CD4-positive, alpha-beta T cell (primary cell): Measurements from ENCODE around the gene DRGX. TPM values are rescaled to one million over a fixed set of nuclear protein-coding genes. Genes with fewer than 3 reads are reported as not detected.
A peak's percentile ranks its signal among the peaks of the same experiment; 100 is the strongest.

Source experiments
- ATAC-seq: fragments of 200-7000 bp; cut with Tn5 transposase; one replicate; pipeline ENCODE4 v1.10.0; 2022; ENCODE audit warnings: mild to moderate bottlenecking; ENCODE audit not compliant: poor library complexity
- CTCF ChIA-PET: fragments of 350-600 bp; sonication (Branson Sonifier 250); formaldehyde crosslinking; loops from one replicate; lab custom pipeline; 2021; ENCODE audit warnings: antibody characterized with exemption, inconsistent platforms; lab: Charles Lee
- POLR2A ChIA-PET: fragments of 350-600 bp; sonication (Branson Sonifier 250); formaldehyde crosslinking; loops from one replicate; lab custom pipeline; 2021; ENCODE audit warnings: antibody characterized with exemption, inconsistent platforms; lab: Charles Lee
- DNase-seq, 14 experiments: peaks; one replicate each; pipeline ENCODE4 v3.0.0-alpha.2; 2013 to 2020; ENCODE audit warnings: mixed read lengths in 2 of 14
- H3K27ac ChIP-seq, 2 donors: one replicate each; pipeline versions ENCODE4 v1.5.1 to v1.7.0; 2013; ENCODE audit warnings: low read length in 2 of 2, low read depth in 1 of 2, mild to moderate bottlenecking in 1 of 2
- H3K27me3 ChIP-seq, 2 experiments: 1 replicate in 1 of 2; 2 replicates in 1 of 2; pipeline versions ENCODE4 v1.6.1 to v1.7.0; 2013; ENCODE audit warnings: low read length in 2 of 2, control low read depth in 1 of 2, mild to moderate bottlenecking in 1 of 2, moderate library complexity in 1 of 2; ENCODE audit not compliant: insufficient read depth in 2 of 2, control insufficient read depth in 1 of 2
- H3K36me3 ChIP-seq: one replicate; pipeline ENCODE4 v1.6.1; 2013; ENCODE audit warnings: low read length, control low read depth; ENCODE audit not compliant: insufficient read depth
- H3K4me1 ChIP-seq: one replicate; pipeline ENCODE4 v1.6.1; 2013; ENCODE audit warnings: low read length, control low read depth; ENCODE audit not compliant: insufficient read depth
- H3K4me3 ChIP-seq: one replicate; pipeline ENCODE4 v1.5.1; 2013; ENCODE audit warnings: mild to moderate bottlenecking, low read length, moderate library complexity
- H3K9me3 ChIP-seq, 2 experiments: 1 replicate in 1 of 2; 2 replicates in 1 of 2; pipeline versions ENCODE4 v1.6.1 to v1.7.0; 2013; ENCODE audit warnings: low read length in 2 of 2, mild to moderate bottlenecking in 2 of 2, control low read depth in 1 of 2, moderate library complexity in 1 of 2; ENCODE audit not compliant: control insufficient read depth in 1 of 2, insufficient read depth in 1 of 2
- H3K27ac Mint-ChIP-seq: one replicate; pipeline ENCODE4 v1.8.0; 2020; ENCODE audit warnings: mixed read lengths
- H3K27me3 Mint-ChIP-seq: one replicate; pipeline ENCODE4 v1.8.0; 2021; ENCODE audit warnings: mixed read lengths
- H3K36me3 Mint-ChIP-seq: one replicate; pipeline ENCODE4 v1.8.0; 2021; ENCODE audit warnings: low read depth, mixed read lengths
- H3K4me1 Mint-ChIP-seq: one replicate; pipeline ENCODE4 v1.8.0; 2021; ENCODE audit warnings: low read depth, mixed read lengths
- H3K4me3 Mint-ChIP-seq: one replicate; pipeline ENCODE4 v1.8.0; 2020; ENCODE audit warnings: mild to moderate bottlenecking, mixed read lengths
- H3K9me3 Mint-ChIP-seq: one replicate; pipeline ENCODE4 v1.8.0; 2020; ENCODE audit warnings: mixed read lengths
- CTCF ChIP-seq: fragments of 200-600 bp; IDR thresholded peaks from one replicate; pipeline ENCODE4 v1.8.0; 2022; ENCODE audit warnings: antibody characterized with exemption, mild to moderate bottlenecking
- intact Hi-C, 2 experiments: fragments of 100-400 bp; cut with DNase I in 1 of 2; cut with micrococcal nuclease in 1 of 2; formaldehyde crosslinking; loops; one replicate each; pipeline versions ENCODE4 v1.15.1 to v1.9.0; 2023 to 2025; cut with DNase I, micrococcal nuclease
- total RNA-seq, 174 experiments: library from RNA in 2 of 174; stranded (reverse) in 2 of 174; gene quantifications; one replicate each; pipeline ENCODE4 v1.2.3 and lab custom pipeline; 2021 to 2026

The DRGX gene
- total RNA-seq, 2 experiments from 2014 or later, result not detected

DNA sequence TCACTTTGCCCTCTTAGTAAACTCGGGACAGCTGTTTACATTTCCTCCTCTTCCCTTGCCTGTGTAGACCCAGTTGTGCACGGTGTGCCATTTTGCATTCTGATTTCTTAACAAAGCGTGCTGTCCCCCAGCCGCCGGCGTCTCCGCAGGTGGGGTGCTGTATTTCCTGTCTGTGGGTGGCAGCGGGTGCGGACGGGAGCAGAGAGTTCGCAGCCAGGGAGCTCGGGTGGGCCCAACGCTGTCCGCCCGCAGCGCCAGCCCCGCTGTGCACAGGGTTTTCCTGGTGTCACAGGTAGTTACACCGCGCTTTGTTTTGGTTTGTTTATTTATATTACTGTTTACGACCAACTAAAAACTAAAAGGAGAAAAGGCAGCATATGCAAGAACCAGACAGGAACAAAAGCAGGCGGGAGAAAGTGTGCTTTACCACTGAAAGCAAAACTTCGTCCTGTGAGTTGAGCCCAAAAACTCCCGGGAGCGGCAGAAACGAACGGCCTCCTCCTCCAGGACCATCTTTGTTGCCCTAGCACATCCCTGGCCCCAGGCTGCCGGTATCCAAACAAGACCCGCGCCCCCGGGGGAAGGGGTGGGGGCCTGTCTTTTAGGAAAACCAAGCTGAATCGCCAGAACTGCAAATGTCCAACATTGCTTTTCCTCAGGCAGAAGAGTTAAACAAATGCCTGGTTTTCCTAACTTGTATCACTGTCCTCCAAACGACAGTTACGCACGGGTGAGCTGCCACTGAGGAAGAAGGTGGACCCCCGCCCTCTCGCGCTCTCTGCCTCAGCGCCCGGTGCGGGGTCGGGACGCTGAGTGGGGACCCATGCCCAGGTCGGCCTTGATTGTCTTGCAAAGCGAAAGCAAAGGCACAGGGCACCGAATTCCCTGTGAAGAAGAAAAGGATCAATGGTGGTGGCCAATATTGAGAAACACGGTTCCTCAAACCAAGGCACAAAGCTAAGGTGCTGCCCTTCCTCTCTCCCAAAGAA is 45.9 kb upstream of the DRGX start:
- H3K4me3 ChIP-seq, result peak overlapping the region; percentile 18
- no peaks in the 10 kb centered on the region for H3K9me3 Mint-ChIP-seq
- intact Hi-C loops, result no loop called here
- H3K36me3 Mint-ChIP-seq, result no peaks in the 10 kb centered on the region
- H3K27me3 ChIP-seq, result peaks cover 3 to 6% of the 10 kb centered on the region in 2 experiments
- TF ChIP-seq CTCF, result no peak
- CTCF ChIA-PET, result no interaction called here
- no peaks in the 10 kb centered on the region for H3K36me3 ChIP-seq
- POLR2A ChIA-PET, result no interaction called here
- H3K4me3 Mint-ChIP-seq, result peak overlapping the region; percentile 46
- no peaks in the 10 kb centered on the region for H3K27me3 Mint-ChIP-seq
- peak in 5 of 14 experiments; percentile 4 to 36 (median 12) for DNase-seq
- no peak overlapping the region for H3K27ac ChIP-seq
- H3K4me1 Mint-ChIP-seq, result no peaks in the 10 kb centered on the region
- no peak overlapping the region for H3K27ac Mint-ChIP-seq
- peaks cover 11% of the 10 kb centered on the region for H3K4me1 ChIP-seq
- ATAC-seq, result no peak
- peaks cover 0 to 3% of the 10 kb centered on the region in 2 experiments for H3K9me3 ChIP-seq

DNA sequence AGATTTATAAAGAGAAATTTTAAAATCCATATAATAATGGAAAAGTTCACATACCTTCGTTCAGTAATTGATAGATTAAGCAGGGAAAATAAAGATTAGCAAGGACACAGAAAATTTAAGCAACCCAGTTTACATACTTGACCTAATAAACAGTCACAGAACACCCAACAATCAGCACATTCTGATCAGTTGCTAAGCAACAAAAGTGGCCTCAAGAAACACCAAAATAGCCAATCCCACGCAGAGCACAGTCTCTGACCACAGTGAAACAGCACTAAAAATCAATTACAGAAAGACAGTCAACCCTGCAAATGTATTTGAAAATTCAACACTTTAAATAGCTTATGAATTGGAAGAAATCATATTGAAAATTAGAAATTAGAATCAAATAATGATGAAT is 39.3 kb upstream of the DRGX start:
- TF ChIP-seq CTCF, result no peak
- ATAC-seq (no peak), DNase-seq (no peak)
- Histone ChIP-seq H3K9me3 (peaks cover 0 to 8% of the 10 kb centered on the region in 2 experiments), H3K4me3 (no peak overlapping the region), H3K4me1 (no peaks in the 10 kb centered on the region), H3K36me3 (no peaks in the 10 kb centered on the region), H3K27me3 (no peaks in the 10 kb centered on the region), H3K27ac (no peak overlapping the region)
- Mint-ChIP-seq H3K27ac (no peak overlapping the region), H3K4me1 (no peaks in the 10 kb centered on the region), H3K27me3 (no peaks in the 10 kb centered on the region), H3K36me3 (no peaks in the 10 kb centered on the region), H3K4me3 (no peak overlapping the region), H3K9me3 (no peaks in the 10 kb centered on the region)
- POLR2A ChIA-PET, result no interaction called here
- CTCF ChIA-PET, result no interaction called here
- intact Hi-C loops, result no loop called here

DNA sequence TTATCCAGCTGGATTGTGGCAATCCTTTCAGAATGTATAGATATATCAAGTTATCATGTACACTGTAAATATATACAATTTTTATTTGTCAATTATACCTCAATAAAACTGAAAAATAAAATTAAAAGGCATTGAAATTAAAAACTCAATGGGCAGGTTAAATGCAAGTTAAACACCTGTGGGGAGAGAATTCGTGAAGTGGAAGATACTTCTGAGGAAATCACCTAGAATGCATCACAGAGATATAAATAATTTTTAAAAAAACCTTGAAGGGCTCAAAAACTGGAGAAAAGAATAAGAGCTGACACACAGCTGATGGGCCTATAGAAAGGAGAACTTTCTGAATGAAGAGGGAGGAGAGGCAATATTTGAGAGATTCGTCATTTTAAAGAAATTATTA is 37.2 kb upstream of the DRGX start:
- Mint-ChIP-seq H3K36me3 (no peaks in the 10 kb centered on the region), H3K4me3 (no peak overlapping the region), H3K9me3 (no peaks in the 10 kb centered on the region), H3K27me3 (no peaks in the 10 kb centered on the region), H3K4me1 (no peaks in the 10 kb centered on the region), H3K27ac (no peak overlapping the region)
- no peaks in the 10 kb centered on the region for H3K27me3 ChIP-seq
- H3K27ac ChIP-seq, result no peak overlapping the region
- H3K9me3 ChIP-seq, result peaks cover 0 to 16% of the 10 kb centered on the region in 2 experiments
- no peak for TF ChIP-seq CTCF
- H3K4me1 ChIP-seq, result no peaks in the 10 kb centered on the region
- DNase-seq (no peak), ATAC-seq (no peak)
- H3K36me3 ChIP-seq, result no peaks in the 10 kb centered on the region
- no peak overlapping the region for H3K4me3 ChIP-seq
- ChIA-PET CTCF (no interaction called here), POLR2A (no interaction called here)
- intact Hi-C loops, result no loop called here
